ENCODE measurements around the gene ADCY1.

The ADCY1 gene

DNA sequence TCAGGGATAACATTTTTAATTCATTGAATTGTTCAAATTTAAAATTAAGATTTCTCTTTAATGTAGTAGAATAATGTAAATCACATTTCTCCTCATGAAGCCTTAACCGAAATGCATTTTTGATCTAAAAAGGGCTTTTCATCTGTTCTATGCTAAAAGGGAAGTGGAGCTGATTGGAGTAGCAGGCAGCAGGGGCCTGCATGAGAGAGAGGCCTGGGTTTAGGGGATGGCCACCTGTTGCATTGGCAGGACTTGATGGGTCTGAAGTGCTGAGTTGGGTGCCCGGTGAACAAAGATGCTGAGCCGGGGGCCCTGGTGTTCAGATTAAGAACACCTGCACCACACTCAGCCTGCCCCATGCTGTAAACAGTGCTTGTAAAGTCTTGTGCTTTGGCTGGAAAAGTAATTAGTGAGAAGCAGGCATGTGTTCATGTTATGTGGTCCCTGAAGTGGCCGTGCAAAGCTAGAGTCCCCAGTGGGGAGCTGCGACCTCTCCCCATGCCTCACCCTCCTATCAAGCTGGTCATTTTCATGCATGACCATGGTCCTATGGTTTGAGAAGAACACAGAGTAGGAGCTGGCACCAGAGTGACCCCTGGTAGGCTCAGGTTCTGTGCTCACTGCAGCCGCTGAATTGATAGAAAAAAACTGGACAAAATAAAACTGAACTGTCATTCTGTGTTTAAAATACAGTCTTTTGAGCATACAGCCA lies 124.3 kb downstream of the ADCY1 start:
- no peak for DNase-seq

DNA sequence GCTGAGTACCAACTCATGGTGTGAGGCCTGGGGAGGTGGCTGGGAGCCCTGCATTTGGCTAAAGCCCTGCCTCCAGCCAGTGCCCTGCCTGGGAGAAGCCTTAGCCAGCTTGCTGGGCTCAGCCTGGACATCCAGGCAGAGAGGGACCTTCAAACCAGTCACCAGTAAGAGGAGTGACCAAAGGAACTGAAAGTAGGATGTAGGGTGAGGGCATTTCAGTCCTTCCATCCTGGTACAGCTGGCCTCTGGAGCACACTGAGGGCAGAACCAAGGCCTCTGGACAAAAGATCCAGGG lies 124.8 kb downstream of the ADCY1 start:
- no peak for DNase-seq

DNA sequence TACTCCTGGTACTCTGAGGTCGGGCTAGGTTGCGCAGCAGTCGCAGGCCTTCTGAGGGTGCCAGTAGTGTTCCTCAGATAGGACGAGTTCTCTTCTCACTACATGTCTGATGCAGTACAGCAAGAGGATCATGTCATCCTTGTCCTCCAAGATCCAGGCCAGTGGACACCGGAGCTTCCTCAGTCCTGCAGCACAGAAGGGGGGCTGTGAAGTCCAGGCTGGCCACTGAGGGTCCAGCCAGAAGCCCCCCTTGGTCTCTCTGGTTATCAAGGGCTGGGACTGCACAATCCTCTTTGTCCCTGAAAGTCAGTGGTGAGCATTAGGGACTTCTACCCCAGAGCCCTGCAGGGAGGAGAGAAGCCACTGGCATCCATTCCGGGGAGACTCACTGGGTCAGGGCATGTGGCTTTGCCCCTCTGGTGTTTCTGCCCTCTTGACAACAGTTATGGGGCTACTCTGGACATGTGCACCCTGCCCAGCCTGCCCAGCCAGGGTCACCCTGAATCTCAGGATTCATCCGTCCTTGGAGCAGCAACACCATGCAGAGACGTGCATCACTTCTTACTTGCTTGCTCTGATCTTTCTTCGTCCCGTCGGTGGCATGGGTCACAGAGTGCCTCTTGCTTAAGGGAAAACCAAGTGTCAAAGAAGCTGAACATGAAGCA lies 125.7 kb downstream of the ADCY1 start:
- DNase-seq: no peak

DNA sequence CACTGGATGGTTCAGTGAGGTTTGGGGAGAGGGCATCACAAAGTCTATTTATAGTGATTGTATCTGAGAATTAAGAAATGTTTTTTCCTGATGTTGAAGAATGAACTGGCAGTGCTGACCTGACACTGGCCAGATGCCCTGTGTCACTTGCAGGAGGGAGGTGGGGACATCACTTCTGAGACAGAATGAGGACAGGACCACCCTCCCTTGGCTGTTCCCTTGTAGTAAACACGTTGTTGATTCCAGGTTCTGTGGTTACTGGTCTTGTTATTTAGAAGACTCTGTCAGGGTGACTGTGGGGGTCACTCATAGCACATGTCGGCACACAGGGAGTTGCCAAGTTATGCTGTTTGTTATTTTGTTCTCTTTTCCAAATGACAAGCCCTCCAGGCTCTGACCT lies 126.4 kb downstream of the ADCY1 start:
- DNase-seq: no peak

DNA sequence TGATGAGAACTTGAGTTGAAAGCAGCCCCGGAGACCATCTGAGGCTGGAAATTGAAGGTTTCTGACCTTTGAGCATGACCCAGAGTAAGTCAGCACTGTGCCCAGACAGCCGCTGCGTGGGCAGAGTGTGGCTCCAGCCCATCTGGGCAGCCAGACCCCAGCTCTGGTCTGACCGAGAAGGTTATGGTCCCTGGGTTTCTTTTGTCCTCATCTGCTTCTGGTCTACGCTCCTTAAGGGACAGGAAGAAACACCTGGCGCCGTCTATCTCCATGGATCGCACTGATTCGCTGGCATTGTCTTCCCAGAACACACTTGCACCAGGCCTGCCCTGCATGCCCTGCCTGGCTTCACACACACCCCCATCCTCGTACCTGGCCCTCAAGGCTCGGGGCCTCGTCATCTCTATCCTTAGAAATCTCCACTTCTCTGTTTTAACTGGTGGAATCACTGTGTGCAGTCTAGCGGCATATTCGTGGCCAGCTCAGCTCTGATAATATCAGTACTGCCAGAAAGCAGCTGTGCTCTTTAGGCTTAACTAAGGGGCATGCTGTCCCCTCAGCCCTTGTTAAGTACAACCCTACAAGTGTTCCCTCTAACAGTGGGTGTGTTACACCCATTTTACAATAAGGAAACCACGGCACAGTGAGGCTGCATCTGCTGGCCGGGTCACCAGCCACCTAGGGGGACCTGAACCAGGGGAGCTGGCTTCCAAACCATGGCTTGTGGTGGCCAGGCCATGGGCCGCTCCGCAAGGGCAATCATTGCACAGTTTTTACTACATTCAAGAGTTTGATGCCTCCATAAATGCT lies 127.7 kb downstream of the ADCY1 start:
- no peak for DNase-seq

DNA sequence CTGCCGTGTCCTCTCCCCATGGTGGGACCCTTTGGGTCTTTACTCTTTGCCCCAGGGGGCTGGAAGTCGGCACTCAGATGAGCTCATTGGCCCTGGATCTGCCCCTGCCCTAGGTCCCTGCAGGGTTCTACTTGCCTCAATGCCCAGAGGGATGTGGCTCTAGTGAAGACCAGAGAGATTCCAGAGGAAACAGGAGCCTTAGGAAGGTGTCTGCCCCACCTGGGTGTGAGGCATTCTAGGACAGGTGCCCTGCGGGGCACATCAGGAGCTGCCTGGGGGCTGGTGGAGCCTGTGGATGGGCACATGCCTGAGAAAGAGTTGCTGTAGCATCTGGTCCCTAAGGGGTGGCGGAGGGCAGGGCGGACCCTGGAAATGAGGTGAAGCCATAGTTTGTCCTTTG lies 128.6 kb downstream of the ADCY1 start:
- no peak for DNase-seq

DNA sequence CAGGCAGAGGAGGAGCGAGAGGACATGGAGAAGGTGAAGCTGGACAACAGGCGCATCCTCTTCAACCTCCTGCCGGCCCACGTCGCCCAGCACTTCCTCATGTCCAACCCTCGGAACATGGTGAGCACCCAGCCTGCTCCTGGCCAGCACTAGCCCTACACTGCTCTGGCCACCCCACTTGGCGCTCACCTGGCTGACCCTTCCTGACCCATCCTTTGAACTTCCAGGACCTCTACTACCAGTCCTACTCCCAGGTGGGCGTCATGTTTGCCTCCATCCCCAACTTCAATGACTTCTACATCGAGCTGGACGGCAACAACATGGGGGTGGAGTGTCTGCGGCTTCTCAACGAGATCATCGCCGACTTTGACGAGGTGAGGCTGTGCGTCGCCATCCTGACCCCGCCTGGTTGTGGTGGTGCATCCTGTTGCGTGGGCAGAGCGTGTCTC lies 129.2 kb downstream of the ADCY1 start:
- DNase-seq: no peak

DNA sequence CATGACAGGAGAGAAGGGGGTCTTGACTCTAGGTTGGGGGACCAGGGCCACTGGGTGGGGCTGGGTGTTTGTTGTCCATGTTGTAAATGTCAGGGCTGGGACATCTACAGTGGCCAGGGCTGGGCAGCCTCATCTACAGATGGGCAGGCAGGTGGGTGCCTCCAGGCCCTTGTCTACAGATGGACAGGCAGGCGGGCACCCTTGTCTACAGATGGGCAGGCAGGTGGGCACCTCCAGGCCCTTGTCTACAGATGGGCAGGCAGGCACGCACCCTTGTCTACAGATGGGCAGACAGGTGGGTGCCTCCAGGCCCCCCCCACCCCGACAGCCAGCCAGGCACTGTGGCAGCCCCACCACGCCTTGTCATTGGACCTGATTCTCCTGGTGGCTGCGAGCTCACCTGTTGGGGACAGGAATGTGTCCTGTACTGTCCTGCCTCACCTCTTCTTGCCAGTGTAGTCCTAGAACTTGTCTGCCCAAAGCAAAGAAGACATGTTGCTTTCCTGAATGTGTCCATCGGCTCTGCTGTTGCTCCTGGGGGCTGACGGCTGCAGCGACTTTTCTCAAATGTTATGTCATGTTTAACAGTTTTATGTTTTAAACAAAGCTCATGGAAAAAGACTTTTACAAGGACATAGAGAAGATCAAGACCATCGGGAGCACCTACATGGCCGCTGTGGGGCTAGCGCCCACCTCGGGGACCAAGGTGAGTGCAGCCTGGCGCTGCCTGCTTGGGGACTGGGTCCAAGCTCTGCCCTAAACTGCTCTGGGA lies 129.9 kb downstream of the ADCY1 start:
- DNase-seq: no peak

DNA sequence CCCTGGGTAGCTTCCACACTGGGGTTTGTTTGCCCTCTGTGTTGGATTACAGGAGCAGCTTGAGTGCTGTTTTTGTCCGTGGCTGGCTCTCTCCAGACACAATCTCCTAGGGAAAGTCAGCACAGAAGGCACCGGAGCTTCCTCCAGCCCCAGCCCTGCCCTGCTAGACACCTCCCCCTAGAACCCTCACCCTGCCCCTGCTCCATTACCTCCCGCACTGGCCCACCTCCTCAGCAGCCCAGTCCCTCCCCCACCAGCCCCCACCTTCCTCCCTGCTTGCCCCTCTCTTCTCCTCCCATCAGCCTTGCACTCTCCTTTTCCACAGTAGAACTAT lies 130.5 kb downstream of the ADCY1 start:
- no peak for DNase-seq

DNA sequence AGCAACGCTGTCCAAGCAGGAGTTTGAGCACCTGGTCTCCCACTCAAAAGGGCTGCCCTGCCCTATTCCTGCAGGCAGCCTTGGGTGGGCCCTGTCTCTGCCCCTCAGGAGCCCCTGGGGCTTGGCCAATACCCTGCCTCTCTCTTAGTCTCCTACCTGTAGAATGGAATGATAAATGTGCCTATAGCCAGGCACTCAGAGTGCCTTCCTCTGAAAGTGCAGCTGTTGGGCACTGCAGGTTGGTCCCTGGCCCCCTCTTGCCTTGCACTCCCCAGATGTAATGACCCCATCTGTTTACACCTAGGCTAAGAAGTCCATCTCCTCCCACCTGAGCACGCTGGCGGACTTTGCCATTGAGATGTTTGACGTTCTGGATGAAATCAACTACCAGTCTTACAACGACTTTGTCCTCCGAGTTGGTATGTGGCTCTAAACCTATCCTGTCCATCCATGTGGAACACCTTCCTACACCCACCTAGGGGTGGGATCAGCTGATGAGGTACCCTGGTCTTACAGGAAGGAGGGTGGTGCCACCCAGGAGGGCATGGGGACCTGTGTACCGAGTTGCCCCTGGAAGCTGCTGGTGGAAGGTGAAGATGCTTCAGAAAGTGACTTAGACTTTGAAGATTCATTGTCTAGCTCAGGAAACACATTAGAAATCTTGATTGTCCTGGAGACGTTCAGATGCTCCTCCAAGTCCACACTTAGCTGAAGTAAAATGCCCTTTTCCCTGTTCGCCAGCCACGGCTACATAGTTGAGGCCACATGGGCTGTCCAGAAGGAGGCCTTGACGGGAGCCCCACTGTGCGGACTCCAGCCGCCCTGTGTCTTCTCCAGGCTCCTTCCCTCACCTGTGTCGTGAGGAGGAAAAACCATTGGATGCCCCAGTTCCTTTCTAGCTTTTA lies 134.1 kb downstream of the ADCY1 start:
- DNase-seq: no peak

DNA sequence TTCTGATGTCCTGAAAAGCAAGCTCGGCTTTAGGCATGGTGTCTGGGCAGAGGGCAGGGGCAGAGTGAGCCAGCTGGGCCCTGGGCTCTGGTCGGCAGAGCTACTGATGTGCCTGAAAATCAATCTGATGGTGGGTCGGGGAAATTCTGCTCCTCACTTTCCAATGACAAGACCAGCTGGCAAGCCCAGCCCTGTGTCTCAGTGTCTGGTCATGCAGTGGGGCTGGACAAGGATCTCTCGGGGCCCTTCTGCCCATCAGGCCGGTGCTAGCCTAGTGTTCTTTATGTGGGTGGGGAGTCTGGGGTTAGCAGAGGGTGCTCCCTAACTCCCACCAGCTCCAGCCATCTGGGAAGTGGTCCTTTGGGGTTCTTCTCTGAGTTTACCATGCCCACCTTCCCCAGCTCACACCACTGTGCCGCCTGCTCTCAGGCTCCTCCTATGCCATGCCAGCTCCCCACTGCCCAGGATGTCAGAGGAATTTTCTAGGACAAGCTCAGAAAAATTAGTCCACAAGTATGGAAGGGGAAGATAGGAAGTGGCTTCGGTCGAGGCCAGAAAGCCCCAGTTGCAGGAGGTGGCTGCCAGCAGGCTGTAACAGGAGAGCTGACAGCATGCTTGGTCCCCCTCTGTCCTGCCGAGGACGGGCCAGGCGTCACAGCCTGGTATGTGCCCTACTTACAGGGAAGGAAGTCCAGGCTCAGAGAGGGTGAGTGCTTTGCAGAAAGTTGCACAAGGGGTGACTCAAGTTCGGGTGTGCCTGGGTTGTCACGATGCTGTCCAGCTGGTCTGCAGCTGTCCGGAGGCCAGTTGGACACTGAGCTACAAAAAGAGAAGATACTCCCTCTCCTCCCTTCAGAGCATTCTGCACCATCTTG lies 135.2 kb downstream of the ADCY1 start:
- DNase-seq: no peak

DNA sequence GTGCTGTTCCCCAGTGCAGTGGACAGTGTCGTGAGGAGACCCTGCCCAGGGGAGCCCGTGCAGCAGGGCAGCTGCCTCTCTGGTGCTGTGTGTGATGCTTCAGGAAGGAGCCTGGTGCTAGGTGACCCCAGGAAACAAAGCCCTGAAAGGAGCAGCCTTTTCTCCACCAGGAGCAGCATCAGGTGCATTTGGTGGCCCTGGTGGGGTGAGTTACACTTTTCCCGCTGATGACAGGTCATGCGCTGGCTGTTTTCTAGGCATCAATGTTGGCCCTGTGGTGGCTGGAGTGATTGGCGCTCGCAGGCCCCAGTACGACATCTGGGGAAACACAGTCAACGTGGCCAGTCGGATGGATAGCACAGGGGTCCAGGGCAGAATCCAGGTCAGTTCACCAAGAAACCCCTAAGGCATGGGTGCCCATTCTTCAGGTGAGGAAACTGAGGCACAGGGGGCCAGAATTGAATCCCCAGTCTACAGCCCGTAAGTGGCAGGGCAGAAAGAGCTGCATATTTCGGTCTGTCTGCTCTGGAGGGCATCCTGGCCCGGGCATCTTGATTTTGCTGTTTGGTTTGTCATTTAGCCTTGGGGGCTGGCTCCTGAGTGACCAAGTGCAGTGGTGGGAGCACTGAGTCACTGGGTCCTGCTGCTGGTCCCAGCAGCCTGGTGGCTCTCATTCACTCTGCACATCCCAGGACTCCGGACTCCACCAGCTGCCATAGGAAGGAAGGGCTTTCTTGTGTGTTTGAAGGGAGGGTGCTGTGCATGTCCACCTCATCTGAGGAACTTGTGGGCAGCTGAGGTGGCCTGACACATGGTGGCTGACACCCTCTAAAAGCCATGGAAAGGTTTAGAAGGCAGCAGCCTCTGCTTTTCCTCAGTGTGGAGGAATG lies 136.3 kb downstream of the ADCY1 start:
- DNase-seq: no peak

DNA sequence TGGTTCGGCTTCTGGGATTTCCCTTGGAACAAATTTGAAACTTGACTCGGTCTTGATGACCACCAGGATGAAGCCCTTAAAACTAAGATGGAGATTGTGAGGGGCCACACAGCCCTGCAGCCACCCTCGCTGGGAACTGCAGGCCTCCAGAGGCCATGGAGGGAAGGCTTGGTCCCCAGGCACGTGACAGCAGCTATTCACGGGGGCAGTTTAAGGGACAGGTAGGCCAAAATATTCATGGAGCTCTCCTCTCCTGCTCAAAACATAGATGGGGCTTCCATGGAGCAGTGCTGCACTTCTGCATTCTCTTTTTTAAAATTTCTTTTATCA lies 137.0 kb downstream of the ADCY1 start:
- no peak for DNase-seq

DNA sequence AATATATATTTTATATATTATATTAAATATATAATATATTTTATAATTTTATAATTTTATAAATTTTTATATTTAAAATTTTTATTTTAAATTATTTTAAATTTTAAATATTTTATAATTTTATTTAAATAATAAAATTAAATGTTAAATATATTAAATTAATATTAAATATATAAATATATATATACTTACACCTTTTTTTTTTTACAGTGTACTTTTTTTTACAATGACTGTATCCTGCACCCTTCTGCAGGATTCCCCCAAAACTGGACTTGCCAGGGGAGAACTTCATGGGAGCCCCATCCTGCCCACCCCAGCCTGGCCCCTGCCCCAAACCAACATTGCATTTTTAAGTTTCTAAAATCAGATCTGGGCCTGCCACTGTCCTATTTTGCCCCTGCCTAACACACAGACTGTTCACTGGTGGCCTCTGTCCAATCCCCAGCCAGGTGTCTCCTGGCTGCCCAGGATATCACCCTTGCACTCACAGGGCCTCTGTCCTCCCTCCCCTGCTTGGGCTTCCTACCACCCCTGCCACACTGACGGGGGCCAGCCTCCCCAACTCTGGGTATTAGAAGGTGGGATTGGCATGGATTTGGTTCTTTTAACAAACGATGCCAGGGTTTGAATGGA lies 138.0 kb downstream of the ADCY1 start:
- DNase-seq: no peak

DNA sequence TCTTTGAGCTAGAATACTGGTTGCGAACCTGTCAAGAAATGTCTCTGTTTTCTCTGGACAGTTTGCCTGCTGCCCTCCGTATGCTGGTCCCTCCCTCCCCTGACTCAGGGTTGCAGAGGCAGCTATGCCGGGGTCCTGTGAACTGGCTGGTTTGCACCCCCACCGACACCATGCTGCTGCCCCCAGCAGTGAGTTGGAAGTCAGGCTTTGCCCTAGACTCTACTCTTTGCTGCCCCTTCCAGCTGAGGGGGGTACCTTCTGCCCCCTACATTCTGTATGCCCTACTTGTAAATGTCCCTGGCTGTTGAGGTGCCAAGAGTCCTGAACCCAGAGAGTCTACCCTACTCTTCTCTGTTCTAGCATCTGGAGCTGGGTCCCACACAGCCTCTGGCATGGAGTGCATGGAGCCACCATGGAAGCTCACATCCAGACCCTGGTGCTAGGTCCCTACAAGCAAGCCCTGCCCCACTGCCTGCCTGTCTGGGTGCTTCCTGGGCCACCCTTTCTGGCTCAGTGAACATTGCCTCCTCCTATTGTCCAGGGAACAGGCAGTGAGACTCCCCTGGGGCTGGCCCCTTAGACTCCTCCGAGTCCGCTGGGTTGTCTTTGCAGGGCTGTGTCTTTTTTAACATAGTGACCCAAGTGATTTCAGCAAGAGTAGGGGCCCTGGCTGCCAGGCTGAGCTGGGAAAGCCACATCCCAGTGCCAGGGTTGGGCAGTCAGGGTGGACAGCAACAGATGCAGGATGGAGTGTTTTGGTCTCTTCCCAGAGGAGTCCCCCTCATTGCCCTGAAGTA lies 138.9 kb downstream of the ADCY1 start:
- DNase-seq: no peak

DNA sequence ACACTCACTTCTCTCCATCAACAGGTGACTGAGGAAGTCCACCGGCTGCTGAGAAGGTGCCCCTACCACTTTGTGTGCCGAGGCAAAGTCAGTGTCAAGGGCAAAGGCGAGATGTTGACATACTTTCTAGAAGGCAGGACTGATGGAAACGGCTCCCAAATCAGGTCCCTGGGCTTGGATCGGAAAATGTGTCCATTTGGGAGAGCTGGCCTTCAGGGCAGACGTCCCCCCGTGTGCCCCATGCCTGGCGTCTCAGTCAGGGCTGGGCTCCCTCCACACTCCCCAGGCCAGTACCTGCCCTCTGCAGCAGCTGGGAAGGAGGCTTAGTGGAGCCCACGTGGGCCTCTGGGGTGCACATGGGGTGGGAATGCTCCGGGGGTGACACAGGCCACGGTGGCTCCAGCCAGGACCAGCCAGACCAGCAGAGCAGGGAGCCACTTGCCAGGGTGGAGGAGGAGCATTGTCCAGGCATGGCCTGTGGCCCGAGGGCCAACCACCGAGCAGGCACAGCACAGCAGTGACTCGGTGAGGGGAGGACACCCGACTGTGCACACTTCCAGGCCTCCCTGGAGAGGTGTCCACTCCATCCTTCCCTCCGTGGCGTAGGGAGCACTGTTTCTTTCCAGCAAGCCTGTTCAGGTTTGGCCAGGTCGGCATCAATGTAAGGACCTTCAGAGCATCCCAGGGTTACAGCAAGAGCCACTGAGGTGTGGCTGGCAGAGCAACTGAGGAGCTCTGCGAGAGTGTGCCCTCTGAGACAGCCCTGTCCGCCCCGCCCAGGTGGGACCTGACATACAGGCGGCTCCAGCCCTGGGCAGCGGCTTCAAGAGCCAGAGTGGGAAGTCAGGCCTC lies 139.7 kb downstream of the ADCY1 start:
- no peak for DNase-seq

DNA sequence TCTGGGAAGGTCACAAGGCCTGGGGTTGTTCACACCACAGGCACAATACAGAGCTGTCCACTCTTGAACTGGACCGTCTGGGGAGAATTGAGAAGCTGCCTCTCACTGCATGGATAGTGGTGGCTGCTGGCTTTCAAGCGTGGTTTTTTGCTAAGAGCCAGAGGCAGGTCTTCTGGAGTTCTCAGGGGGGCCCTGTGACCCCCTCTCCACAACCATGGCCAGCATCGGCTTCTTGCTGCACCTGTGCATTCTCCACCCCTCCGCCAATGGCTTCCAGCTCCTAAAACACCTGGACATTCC lies 140.3 kb downstream of the ADCY1 start:
- DNase-seq: no peak
